ENCODE data around the gene ILDR1. TPM values are rescaled to one million over a fixed set of nuclear protein-coding genes. Genes with fewer than 3 reads are reported as not detected.

ILDR1 gene
- total and polyA plus RNA-seq, 10 of the 15 experiments (the other 5 are each of a cell fraction or from before 2014, with no cell fraction given): 1.3 to 12.0 (median 7.0) TPM

GRCh38 chr3:122014741-122015140, 7.3 kb downstream of the ILDR1 start (continued):
- no peak; the same call in 1 of the 2 replicates for TF ChIP-seq NKRF (conservative IDR thresholded peaks at IDR 0.05)
- TF ChIP-seq PAX5 (IDR thresholded peaks at IDR 0.05; ENCODE audit: borderline replicate concordance, low read depth, low read length): peak; percentile 79
- TF ChIP-seq RCOR1 (conservative IDR thresholded peaks at IDR 0.05; ENCODE audit: low read depth, low read length): no peak
- TF ChIP-seq, protein P1, sequence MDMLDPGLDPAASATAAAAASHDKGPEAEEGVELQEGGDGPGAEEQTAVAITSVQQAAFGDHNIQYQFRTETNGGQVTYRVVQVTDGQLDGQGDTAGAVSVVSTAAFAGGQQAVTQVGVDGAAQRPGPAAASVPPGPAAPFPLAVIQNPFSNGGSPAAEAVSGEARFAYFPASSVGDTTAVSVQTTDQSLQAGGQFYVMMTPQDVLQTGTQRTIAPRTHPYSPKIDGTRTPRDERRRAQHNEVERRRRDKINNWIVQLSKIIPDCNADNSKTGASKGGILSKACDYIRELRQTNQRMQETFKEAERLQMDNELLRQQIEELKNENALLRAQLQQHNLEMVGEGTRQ (IDR thresholded peaks at IDR 0.05; ENCODE audit: borderline replicate concordance, low read depth, low read length): no peak
- TF ChIP-seq MXI1 (IDR thresholded peaks at IDR 0.05; ENCODE audit: low read depth, low read length): no peak
- TF ChIP-seq CBFB (IDR thresholded peaks at IDR 0.05; ENCODE audit: low read depth): 0 out of 2 replicates have a peak, but pooled peaks have one; percentile 50
- TF ChIP-seq MEF2A (IDR thresholded peaks at IDR 0.05; ENCODE audit: insufficient read depth, low read depth, low read length): 0 out of 2 replicates have a peak, but pooled peaks have one; percentile 46
- TF ChIP-seq, protein P2, sequence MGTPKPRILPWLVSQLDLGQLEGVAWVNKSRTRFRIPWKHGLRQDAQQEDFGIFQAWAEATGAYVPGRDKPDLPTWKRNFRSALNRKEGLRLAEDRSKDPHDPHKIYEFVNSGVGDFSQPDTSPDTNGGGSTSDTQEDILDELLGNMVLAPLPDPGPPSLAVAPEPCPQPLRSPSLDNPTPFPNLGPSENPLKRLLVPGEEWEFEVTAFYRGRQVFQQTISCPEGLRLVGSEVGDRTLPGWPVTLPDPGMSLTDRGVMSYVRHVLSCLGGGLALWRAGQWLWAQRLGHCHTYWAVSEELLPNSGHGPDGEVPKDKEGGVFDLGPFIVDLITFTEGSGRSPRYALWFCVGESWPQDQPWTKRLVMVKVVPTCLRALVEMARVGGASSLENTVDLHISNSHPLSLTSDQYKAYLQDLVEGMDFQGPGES (IDR thresholded peaks at IDR 0.05): no peak
- no peak for TF ChIP-seq MYB (IDR thresholded peaks at IDR 0.05; ENCODE audit: borderline replicate concordance, low read depth, low read length)
- TF ChIP-seq SMC3 (IDR thresholded peaks at IDR 0.05; ENCODE audit: borderline replicate concordance, low read length): no peak
- no peak for TF ChIP-seq ZNF622 (IDR thresholded peaks at IDR 0.05)
- TF ChIP-seq SUPT20H (IDR thresholded peaks at IDR 0.05; ENCODE audit: borderline replicate concordance, control insufficient read depth, low read depth, low read length): no peak
- TF ChIP-seq SRF (IDR thresholded peaks at IDR 0.05; ENCODE audit: low read depth in 2 of 2, low read length in 2 of 2): no peak
- TF ChIP-seq NBN (IDR thresholded peaks at IDR 0.05): no peak
- TF ChIP-seq MEF2B (IDR thresholded peaks at IDR 0.05; ENCODE audit: partially characterized antibody, poor library complexity, severe bottlenecking): no peak
- TF ChIP-seq NR2C2 (IDR thresholded peaks at IDR 0.05; ENCODE audit: borderline replicate concordance, control insufficient read depth, insufficient read length, low read depth): no peak
- no peak for TF ChIP-seq NFYB (IDR thresholded peaks at IDR 0.05; ENCODE audit: insufficient read depth, low read depth, low read length)
- peak; percentile 92 for TF ChIP-seq ZNF24 (IDR thresholded peaks at IDR 0.05)
- TF ChIP-seq ZNF274 (IDR thresholded peaks at IDR 0.05; ENCODE audit: insufficient read depth, insufficient read length): no peak
- TF ChIP-seq MLLT1 (IDR thresholded peaks at IDR 0.05): no peak
- TF ChIP-seq BCL3 (IDR thresholded peaks at IDR 0.05; ENCODE audit: borderline replicate concordance, insufficient read depth, low read depth, low read length, poor library complexity, severe bottlenecking): peak; percentile 87
- no peak for TF ChIP-seq KAT2A (conservative IDR thresholded peaks at IDR 0.05; ENCODE audit: control insufficient read depth, low read depth, low read length)
- TF ChIP-seq TCF3 (IDR thresholded peaks at IDR 0.05; ENCODE audit: borderline replicate concordance, insufficient read depth, low read depth, low read length): peak; percentile 30; the same call in 1 of the 2 replicates
- no peak for TF ChIP-seq RFX5 (IDR thresholded peaks at IDR 0.05; ENCODE audit: low read depth, low read length)
